Superior temporal gyrus (tissue), 1 donor: Measurements from ENCODE around the gene PDHX.
"Not testable (repeated sequence)": the region's sequence is repeated elsewhere in the genome, so short reads cannot be mapped to it uniquely, and the experiment has no call there.

Source experiments
- DNase-seq: peaks from one replicate; pipeline ENCODE4 v3.0.0-alpha.2; 2016; ENCODE audit errors: extremely low spot score

PDHX gene

DNA sequence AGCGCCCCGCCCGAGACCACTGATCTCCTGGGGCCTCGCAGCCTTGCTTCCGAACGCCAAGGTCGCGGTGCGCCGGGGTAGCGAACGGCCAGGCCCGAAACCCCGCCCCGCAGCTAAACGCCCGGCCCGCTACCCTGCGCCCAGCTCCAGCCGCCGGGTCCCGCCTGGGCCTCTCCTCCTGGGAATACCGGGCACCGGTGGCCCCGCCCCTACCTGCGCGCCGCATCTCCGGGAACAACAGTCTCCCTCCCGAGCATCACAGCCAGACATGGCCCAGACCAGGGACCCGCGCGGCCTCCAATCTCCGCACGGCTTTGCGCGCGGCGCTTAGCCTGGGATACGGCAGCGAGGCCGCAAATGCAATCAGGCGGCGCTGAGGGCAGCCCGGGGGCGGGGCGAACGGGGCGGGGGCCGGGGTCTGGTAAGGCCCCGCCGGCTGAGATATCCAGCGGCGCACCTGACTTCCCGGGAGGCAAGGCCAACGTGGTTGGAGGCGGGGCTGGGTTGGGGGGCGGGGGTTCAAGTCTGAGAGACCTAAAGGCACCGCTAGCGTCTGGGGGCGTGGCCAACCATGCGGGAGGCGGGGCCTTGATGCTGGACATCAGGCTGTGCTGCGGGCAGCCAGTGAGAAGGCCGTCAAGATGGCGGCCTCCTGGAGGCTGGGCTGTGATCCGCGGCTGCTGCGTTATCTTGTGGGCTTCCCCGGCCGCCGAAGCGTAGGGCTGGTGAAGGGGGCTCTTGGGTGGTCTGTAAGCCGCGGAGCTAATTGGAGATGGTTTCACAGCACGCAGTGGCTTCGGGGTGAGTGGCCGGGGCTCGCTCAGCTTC, at the start of gene PDHX, which contains the start of gene APIP:
Gene PDHX (plus strand): TSS at position 604 of the 828 bp plus-strand sequence. CDS start 38 bp downstream, at position 642.
Gene APIP (minus strand): TSS at position 365 of the 828 bp plus-strand sequence. CDS start 95 bp downstream, at position 270.
- peak; percentile 95 for DNase-seq

DNA sequence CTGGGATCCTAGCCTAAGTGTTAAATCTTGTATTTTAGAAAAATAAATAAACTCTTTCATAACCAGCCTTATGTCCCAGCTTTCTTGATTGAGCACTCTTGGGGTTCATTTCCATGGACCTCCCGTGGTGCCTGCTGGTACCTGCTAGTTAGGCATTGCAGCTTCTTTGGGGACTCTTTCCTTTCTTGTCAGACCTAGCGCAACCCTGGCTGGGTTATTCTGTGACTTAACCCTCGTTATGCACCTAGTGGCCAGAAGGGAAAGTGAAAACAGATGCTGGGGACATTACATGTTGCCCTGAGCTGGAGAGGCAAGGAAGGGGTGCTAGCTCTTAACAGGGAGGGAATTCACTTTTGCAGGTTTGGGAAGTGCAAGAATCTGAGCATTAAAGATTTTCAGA, 47.0 kb upstream of the PDHX start:
- no peak for DNase-seq

DNA sequence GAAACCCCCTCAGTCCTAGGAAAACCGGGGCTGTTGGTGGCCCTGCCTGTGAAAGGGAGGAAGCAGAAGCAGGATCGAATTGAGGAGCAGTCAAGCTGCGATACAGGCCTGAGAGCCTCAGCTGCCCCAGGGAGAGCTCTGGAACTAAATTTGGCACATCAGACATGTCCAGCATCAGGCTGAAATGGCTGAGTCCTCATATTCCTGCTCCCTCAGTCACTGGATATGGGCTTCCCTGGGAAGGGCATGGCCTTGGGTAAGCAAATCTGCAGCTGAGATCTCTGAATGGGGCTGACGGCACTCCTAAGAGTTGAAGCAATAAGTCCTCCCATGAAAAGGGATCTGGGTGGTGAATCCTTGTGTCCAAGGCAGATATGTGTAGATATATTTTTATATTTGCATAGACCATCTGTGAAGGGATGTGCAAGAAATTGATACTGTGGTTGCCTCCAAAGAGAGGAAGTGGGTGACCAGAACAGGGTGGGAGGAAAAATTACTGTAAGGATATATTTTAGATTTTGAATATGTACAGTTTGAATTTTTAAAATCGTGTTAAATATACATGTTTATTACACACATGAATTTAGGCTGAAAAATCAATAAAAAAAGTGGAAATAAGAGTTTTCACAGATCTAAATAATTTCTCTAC, 45.7 kb upstream of the PDHX start:
- no peak for DNase-seq

DNA sequence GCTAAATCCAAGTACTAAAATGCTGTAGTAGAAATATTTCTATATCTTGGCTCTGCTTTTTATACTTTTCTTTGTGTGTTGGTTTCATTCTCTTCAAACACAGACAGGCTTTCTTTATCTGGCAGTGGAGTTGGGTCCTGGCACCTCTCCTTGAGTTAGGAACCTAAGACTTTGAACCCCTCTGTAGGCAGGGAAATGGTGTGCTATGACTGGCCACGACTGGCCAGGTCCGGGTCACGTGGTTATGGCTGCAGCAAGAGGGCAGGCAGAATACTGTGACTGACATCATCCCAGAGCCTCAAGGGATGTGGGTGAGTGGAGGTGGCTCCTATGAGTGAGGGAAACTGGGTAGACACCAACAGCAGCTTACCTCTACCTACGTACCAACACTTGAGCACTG, 42.2 kb upstream of the PDHX start:
- no peak for DNase-seq

DNA sequence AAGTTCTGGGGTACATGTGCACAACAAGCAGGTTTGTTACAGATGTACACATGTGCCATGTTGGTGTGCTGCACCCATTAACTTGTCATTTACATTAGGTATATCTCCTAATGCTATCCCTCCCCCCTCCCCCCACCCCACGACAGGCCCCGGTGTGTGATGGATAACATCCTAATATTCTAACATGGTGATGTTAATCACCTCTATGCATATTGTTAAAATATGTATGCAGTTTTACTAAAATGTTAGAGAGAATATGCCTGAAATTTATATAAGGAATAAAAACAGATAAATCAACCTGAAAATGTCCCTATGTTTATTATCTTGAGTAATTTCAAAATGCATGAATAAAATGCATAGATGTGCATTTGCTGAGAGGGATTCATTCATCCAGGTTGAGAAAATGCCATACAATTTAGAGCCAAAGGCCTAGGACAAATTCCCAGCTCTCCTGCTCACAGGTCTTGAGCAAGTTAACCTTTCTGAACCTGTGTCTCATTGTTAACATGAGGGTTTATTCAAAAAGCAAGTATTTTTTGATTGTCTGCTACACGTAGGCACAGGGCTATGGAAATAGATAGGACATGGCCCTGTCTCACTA, 38.9 kb upstream of the PDHX start:
- DNase-seq: no peak

DNA sequence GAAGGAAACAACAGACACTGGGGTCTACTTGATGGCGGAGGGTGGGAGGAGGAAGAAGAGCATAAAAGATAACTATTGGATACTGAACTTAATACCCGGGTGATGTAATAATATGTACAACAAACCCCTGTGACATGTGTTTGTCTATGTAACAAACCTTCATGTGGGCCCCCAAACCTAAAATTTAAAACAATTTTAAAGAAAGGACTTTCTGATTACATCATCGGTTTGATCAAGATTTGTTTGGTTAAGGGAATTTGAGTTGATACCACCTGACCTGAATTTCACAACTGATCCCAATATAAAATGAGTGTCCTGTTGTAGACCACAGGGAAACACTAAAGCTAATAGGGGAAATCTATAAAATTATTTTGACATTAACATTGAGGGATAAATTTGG, 34.5 kb upstream of the PDHX start:
- DNase-seq: no peak

DNA sequence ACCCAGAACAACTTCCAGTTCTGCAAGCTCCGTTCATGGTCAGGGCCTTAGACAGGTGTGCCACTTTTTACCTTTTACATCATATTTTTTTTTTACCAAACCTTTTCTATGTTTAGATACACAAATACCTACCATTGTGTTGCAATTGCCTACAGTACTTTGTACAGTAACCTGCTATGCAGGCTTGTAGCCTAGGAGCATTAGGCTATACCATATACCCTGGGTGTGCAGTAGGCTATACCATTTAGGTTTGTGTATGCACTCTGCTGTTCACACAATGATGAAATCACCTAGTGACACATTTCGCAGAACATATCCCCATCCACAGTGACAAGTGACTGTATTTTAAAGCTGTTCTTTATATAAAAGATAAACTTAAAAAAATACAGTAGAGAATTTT, 29.8 kb upstream of the PDHX start:
- no peak for DNase-seq

DNA sequence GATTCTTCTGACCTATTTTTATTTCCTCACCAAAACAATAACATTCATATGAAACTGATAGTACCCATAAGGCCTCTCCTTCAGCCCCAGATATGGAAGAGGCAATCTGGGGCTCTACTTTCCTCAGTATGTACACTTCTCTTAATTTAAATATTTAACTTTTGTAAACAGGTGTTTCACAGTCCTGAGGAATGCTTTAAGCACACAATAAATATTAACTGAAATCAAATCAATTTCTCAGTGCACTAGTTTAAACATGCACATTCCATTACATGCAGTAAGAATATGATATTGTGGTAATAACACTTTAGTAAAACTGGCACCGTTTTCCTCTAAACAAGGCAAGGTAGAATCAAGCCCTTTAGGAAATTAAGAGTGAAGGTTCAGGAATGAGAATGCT, 29.2 kb upstream of the PDHX start:
- no peak for DNase-seq

DNA sequence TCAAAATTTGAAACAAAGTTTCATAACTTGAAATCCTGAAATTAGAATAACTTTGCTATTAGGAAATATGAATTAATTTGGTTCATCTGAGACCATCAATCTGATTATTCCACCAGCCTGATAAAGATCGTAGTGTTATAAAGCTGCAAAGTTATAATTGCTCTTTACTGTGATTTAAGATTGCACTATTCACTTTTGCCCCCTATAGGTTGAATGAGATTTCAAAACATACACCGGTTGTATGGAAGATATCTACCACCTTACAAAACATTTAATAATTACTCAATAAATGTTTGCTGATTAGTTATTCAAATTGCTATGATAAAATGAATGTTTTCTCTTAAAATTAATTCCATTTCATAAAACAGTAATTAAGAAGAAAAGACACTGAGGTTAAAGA, 26.3 kb upstream of the PDHX start:
- DNase-seq: peak; percentile 48

DNA sequence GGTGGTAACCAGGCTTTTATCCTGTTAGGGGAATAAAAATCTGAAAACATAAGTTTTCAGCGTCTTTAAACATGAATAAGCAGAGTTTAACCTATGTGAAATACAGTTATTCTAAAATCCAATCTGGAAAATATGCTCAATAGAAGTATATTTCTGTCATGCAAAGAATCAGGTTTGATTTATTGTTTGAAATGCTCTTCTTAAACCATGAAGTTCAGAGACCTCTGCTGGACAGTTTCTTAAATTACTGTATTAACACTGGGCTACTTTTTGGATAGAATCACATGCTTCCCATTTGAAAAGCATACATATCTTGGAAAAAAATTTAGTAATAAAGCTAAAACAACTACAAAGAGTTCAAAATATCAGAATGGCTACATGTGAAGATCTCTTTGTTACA, 25.6 kb upstream of the PDHX start:
- DNase-seq: peak; percentile 92

DNA sequence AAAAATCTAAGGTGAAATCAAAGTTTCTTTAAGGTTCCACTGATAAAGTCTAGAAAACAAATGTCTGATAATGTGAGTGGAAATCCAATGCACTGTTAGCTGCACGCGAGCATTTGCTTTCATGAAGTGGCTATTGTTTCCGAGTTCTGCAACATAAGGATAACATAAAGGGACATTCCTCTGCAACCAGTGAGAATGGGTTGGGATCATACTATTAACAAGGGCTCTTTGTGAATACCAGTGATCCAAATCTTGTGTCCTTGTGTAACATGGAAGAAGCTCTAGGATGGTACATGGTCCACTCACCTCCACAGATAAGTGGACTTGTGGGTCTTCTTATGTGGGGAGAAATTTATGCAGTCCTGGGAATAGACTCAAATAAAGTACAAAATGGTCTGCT, 24.8 kb upstream of the PDHX start:
- DNase-seq: peak; percentile 34

DNA sequence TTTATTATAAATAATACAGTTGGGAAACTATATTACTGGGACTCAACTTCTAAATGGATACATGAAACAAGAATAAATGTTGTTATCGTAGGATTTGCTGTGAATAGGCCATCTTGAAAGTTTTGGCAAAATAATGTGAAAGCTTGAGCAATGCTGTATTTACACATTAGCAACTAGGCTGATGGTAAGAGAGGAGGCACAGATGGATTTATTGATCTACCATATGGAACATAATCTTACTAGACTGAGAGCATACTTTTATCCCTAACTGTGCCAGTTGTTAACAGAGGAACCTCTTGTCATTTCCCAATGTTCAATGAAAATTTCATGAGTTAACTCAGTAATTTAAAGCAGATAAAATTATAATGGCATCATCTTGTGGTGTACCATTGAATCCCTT, 23.0 kb upstream of the PDHX start:
- peak; percentile 39 for DNase-seq

DNA sequence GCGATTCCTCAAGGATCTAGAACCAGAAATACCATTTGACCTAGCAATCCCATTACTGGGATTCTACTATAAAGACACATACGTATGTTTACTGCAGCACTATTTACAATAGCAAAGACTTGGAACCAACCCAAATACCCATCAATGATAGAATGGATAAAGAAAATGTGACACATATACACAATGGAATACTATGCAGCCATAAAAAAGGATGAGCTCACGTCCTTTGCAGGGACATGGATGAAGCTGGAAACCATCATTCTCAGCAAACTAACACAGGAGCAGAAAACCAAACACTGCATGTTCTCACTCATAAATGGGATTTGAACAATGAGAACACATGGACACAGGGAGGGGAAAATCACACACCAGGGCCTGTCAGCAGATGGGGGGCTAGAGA, 20.2 kb upstream of the PDHX start:
- not testable (repeated sequence) for DNase-seq

DNA sequence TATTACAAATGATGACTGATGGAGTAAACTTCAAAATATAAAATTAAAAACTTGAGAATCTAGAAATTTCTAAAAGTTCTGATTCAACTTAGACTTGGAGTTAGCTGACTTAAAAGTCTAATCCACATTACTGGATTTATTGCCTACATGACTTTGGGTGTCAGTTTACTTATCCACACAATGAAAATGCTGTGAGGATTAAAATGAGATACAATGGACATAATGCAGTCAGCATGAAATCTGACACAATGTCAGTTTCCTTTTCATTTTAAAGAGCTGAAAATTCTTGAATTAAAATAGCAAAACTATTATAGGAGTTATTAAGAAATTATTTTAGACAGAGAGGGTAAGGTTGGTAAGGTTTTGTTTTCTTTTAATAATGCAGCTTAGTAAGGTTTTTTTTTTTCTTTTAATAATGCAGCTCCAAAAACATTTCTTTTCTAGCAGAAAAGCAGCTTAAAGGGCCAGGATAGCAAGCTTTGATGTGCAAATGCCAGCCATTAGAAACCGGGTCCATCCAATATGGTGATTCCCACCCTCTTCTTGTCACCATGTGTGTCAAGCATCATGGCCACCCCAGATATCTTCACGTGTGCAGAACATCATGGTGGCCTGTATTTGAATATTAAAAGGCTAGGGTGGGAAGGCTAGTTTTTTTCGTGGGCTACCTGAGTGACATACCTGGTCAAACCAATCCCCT, 19.1 kb upstream of the PDHX start:
- no peak for DNase-seq

DNA sequence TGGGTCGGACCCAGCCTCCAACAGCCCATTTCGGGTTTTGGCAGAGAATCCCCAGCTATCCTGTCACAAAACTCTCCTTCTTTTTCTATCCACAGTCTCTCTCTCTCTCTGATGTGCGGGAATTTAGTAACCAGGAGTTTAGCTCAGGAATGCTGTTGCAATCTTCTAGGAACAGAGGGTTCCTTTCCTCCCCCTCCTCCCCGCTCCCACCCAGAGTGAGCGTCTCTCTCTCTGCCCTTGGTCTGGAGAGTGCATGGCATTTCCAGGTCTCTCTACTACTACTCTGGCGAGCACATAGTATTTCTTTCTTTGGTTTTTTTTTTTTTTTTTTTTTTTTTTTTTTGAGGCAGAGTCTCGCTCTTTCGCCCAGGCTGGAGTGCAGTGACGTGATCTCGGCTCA, 17.9 kb upstream of the PDHX start:
- no peak for DNase-seq

DNA sequence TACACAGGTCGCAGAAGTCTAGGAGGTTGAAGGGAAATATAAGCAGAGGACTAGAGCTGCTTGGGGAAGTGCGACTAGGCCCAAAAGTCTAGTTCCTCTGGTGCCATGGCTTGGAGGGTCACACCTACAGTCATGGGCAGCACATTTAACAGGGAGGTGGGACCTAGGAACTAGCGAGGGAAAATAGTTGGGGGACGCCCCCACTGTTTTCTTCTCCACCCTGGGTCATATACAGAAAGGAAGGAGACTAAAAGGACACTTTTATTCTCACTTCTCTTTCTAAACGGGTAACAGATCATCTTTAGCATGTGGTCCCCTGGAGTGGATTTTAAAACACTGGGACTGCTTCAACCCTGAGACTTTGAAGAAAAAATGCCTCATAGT, 16.8 kb upstream of the PDHX start:
- no peak for DNase-seq

DNA sequence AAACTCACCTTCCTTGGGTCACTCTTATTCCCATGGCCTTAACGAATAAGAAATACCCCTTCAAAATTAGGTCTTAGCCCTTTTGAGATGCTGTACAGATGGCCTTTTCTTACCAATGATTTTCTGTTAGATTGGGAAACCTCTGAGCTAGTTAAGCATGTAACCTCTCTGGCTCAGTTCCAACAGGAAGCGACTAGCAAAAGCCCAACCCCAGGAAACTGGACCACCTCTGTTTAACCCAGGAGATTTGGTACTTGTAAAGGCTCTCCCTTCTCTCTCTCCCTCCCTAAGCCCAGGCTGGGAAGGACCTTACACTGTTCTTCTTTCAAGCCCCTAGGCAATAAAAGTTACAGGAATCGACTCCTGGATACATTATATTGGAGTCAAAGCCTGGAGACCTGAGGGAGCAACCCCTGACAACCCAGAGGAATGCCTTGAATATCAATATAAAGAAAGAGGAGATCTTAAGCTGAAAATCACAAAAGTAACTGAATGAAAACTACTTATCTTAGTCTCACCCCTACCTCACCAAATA, 11.9 kb upstream of the PDHX start:
- no peak for DNase-seq

DNA sequence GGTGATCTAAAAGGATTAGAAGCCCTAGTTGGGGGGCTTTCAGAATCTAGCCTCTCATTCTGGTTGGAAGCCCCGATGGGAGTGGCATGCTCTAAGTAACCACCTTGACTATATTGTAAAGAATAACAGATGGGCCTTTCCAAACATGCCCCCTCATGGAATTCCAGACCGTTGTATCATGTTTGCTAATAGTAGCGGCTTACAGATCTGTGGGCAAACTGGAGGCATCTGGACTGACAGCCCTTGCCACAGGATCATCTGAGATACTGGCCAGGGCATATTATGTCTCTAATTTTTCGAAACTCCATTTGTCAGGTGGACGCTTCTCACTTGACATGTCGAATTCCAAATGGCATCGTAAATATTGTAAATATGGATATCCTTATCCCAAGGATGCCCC, 10.8 kb upstream of the PDHX start:
- DNase-seq: no peak

DNA sequence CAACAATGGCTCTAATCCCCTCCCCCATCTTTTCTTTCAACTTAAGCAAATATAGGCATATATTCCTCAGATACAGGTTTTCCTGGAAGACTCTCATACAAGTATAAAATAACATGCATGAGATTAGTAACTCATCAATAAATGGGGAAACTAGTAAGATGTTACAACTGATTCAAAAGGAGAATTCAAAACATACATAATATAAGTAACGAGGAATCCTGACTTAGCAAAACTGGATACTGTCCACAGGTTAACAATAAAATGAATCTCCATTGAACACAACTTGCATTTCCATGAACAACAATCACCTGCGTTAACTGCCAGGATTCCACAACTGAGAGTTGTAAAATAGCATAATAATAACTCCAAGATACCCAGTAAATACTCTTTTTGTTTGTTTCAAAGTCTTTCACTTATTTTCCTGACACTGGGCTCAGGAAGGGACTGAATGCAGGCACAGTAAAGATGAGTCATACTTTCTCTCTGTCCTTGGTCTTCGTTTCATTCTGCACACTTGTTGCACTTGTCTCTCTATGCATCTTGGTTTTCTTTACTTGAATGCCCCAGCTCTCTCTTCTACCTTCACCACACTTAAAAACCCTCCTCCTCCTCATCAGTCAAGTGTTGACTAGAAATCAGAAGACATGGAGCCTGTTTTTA, 8.4 kb upstream of the PDHX start:
- DNase-seq: no peak

DNA sequence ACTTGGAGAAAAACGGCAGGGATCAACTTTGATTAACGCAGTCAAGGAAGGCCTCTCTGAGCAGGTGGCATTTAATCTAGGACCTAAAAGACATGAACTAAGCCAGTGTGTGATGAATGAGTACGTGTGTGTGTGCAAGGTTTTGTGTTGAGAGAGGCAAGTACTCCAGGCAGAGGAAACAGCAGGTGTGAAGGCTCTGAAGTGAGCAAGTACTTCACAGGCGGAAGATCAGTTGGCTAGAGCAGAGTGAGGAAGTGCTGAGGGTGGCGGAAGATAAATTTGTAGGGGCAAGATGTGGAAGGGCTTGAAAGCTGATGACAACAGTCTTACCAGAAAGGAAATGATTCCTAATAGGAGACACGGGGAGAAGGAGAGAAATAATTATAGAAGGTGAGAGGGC, 7.0 kb upstream of the PDHX start:
- no peak for DNase-seq

DNA sequence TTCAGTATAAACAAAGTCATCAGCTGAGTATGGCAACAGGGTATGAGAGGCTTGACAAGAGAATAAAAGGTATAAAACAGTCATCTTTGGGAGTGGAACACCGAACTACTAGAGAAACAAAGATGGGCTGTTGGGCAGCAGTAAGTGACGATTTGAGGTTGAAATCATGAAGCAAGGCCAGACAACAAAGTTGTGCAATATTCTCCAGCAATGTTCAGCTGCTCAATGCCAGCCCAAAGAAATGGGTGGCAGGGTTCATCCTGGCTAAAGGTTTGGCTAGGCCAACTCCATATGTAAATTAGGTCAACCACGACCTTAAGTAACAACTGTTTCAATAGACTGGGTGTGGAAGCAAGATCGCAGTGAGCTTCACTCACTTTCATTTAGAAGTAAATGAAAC, 6.5 kb upstream of the PDHX start:
- no peak for DNase-seq

DNA sequence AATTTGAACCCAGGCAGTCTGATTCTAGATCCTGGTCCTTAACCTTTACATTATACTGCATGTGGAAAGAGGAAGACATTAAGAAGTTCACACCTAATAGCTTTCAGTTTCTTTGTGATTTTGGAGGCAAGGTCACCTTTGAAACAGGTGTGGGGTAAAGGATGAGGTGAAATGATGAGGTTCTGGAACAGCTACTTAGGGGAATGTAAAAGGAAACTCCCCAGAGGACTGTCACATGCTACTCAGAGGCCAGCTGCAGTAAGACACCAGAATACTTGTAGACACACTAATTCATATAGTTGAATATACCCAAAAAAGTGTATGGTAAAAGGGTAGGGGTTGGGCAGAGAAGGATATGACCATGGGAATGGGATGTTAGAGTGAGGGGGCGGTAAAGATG, 5.6 kb upstream of the PDHX start:
- no peak for DNase-seq
